Mucosa of descending colon (tissue), 3 donors: ENCODE measurements around the gene EIF4G1. TPM values are rescaled to one million over a fixed set of nuclear protein-coding genes. Genes with fewer than 3 reads are reported as not detected.

Source experiments
- ATAC-seq: fragments of 200-7000 bp; cut with Tn5 transposase; one replicate; pipeline ENCODE4 v1.9.1; 2020; ENCODE audit warnings: mild to moderate bottlenecking, moderate library complexity
- DNase-seq, 3 donors: peaks; one replicate each; pipeline ENCODE4 v3.0.0-alpha.2; 2020
- H3K36me3 ChIP-seq: fragments of 200-600 bp; one replicate; pipeline ENCODE4 v1.8.0; 2021; ENCODE audit warnings: low read depth, mild to moderate bottlenecking
- H3K4me1 ChIP-seq: fragments of 200-600 bp; one replicate; pipeline ENCODE4 v1.8.0; 2021; ENCODE audit warnings: low read depth, mild to moderate bottlenecking
- H3K4me3 ChIP-seq: fragments of 200-600 bp; one replicate; pipeline ENCODE4 v1.8.0; 2021; ENCODE audit warnings: mild to moderate bottlenecking
- H3K9me3 ChIP-seq: fragments of 200-600 bp; one replicate; pipeline ENCODE4 v1.8.0; 2021; ENCODE audit warnings: mild to moderate bottlenecking
- CTCF ChIP-seq: fragments of 200-600 bp; IDR thresholded peaks from one replicate; pipeline ENCODE4 v1.8.0; 2022; ENCODE audit warnings: antibody characterized with exemption, mild to moderate bottlenecking
- intact Hi-C, 2 donors: fragments of 100-400 bp; cut with DNase I in 1 of 2; cut with micrococcal nuclease in 1 of 2; formaldehyde crosslinking; loops; one replicate each; pipeline versions ENCODE4 v1.11.0 to v1.11.1; 2022; cut with DNase I, micrococcal nuclease
- total RNA-seq, 3 donors: library from RNA; stranded (reverse); fragmentation: NEBNext Ultra II Directional in 2 of 3; extraction: Animal tissue kit (Norgen Biotek cat#: 25700) in 2 of 3; gene quantifications; one replicate each; pipeline versions ENCODE4 v1.2.1 to v1.2.4, GENCODE V29; 2021 to 2023
- donor health status: DM: no; HTN: no; CAD: no; lungs with moderate emphysema.
- donor health status: DM: no; HTN: no; CAD: no.
- donor health status: DM: no; HTN: yes; CAD: no.

Gene EIF4G1
- total RNA-seq, 3 donors from 2014 or later: 256 to 305 (median 267) TPM

GRCh38 chr3:184350618-184351017, 36.2 kb downstream of the EIF4G1 start:
- peaks cover 29% of the 10 kb centered on the region for H3K4me1 ChIP-seq
- intact Hi-C loops: no loop called here
- TF ChIP-seq CTCF: no peak

DNA sequence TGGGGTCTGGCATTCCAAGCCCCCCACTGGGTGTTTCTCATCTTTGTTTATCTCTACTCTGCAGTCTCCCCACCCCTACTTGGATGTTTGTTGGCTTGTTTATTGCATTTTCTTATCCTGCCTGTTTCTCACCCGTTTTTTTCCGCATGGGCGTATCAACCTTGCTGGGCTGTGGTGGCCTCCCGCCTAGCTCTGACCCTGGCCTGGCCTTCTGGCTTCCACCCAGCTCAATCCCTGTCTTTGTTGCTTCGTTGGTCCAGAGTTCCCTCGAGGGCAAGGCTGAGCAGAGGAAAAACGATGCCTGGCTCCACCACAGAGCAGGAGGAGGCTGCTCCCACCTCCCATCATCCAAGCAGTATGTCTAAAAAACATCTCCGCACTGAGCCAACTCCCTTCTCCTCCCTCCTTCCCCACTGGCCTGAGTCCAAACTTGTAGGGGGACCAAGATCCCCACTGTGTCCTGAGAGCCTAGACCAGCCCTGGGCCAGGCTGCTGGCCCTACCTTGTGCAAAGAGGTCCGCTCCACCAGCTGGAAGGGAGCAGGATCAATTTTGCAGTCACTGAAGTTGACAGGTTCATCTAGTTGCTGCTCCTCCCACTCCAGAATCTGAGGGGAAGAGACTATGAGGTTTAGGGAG, 37.2 kb downstream of the EIF4G1 start:
- ATAC-seq: peak; percentile 2
- intact Hi-C loops: no loop called here
- TF ChIP-seq CTCF: no peak
- Histone ChIP-seq H3K4me1 (peaks cover 22% of the 10 kb centered on the region), H3K9me3 (no peaks in the 10 kb centered on the region), H3K36me3 (no peaks in the 10 kb centered on the region), H3K4me3 (no peak overlapping the region)
- DNase-seq: peak in 1 of 3 donors; percentile 50

More at GRCh38 chr3:184350618-184351017, 36.2 kb downstream of the EIF4G1 start:
- no peaks in the 10 kb centered on the region for H3K36me3 ChIP-seq
- ATAC-seq: no peak
- no peak overlapping the region for H3K4me3 ChIP-seq
- no peaks in the 10 kb centered on the region for H3K9me3 ChIP-seq
- no peak for DNase-seq

- ATAC-seq (peak; percentile 94), DNase-seq (peak; percentile 83 to 96 (median 84))
- intact Hi-C loops: no loop called here
- no peak for TF ChIP-seq CTCF
- no peak overlapping the region for H3K4me3 ChIP-seq
- H3K36me3 ChIP-seq: no peaks in the 10 kb centered on the region
- no peaks in the 10 kb centered on the region for H3K9me3 ChIP-seq
- H3K4me1 ChIP-seq: peaks cover 22% of the 10 kb centered on the region
These were observed 37.9 kb downstream of the EIF4G1 start for GRCh38 chr3:184352149-184352785.

DNA sequence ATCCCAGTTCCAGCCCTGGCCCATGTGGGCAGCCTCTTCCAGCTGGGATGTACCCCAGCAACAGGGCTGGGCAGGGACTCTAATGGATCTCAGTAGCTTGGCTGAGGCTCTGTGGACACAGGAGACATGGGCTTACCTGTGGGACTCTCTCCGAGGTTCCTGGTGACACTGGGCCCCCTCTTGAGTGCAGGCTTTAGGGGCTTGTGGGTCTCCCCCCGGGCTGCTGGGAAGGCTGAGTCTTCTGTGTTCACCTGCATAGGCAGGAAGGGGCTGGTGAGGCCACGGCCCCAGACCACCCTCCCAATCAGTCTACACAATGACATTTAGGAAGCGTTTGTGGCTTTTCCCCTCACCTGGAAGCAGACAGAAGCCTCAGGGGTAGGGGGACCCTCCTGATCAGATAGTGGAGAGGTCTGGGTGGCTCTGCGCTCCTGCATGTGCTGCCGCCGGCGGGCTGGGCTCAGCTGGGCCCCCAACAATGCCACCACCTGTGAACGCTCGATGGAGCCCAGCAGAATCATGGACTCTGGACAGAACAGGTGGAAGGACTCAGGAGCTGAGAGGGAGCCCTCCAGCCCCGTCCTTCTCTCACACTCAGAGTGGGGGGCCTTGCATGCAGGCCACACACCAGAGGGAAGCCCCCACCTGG, 38.6 kb downstream of the EIF4G1 start:
- DNase-seq (no peak), ATAC-seq (peak; percentile 2)
- intact Hi-C loops: no loop called here
- peaks cover 22% of the 10 kb centered on the region for H3K4me1 ChIP-seq
- no peaks in the 10 kb centered on the region for H3K9me3 ChIP-seq
- H3K36me3 ChIP-seq: no peaks in the 10 kb centered on the region
- no peak for TF ChIP-seq CTCF
- H3K4me3 ChIP-seq: no peak overlapping the region

DNA sequence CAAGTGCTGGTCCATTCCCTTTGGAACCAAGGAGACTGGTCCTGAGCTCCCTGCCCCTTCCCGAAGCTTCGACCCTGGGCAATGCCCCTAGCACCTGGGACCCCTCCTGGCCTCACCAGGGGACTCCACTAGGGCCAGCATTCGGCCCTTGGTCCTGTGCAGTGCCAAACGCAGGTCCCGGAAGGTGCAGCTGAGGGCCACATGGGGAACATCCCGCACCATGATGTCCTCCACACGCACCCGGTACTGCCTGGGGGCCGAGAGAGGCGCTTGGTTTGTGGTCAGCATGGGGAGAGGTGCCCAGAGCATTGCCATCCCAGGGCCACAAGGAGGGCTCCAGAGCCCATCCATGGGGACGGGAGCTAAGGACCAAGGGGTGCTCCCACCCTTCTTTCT, 39.1 kb downstream of the EIF4G1 start:
- Histone ChIP-seq H3K9me3 (no peaks in the 10 kb centered on the region), H3K36me3 (no peaks in the 10 kb centered on the region), H3K4me3 (no peak overlapping the region), H3K4me1 (peaks cover 22% of the 10 kb centered on the region)
- no peak for DNase-seq
- no peak for ATAC-seq
- intact Hi-C loops: no loop called here
- TF ChIP-seq CTCF: no peak
